K562 (cell line): Measurements from ENCODE around the gene LHX3. TPM values are rescaled to one million over a fixed set of nuclear protein-coding genes. Genes with fewer than 3 reads are reported as not detected.

Source experiments
- ATAC-seq: fragments of 200-7000 bp; cut with Tn5 transposase; 3 replicates; pipeline ENCODE4 v1.9.1; 2020; ENCODE audit warnings: moderate library complexity
- BruUV-seq: library from RNA; stranded (reverse); fragments of 400-500 nt; replicated peaks from 2 replicates; lab custom pipeline; 2021; lab: Mats Ljungman, UMichigan
- CTCF ChIA-PET: fragments of 300-600 bp; formaldehyde crosslinking; extraction: SDS; loops from one replicate; lab custom pipeline; 2021; ENCODE audit warnings: low intra/inter-chr PET ratio; lab: Yijun Ruan, JAX
- POLR2A ChIA-PET: fragments of 300-600, 350-650 bp; sonication (Branson Sonifier 250); formaldehyde crosslinking; extraction: SDS; loops from one replicate; lab custom pipeline; 2021; ENCODE audit warnings: antibody characterized with exemption, inconsistent platforms; lab: Yijun Ruan, JAX
- DNase-seq, 4 experiments: peaks; one replicate each; pipeline versions ENCODE4 v3.0.0 to v3.0.0-alpha.2; 2011 to 2018; ENCODE audit warnings: low spot score in 3 of 4, mixed read lengths in 3 of 4; ENCODE audit errors: extremely low read depth in 1 of 4
- FAIRE-seq: peaks from 2 replicates; lab custom pipeline; 2011; peaks lifted over from hg19 to GRCh38; lab: Jason Lieb, UNC
- H2AFZ ChIP-seq: 2 replicates; pipeline ENCODE4 v1.6.0; 2011; ENCODE audit warnings: low read depth, low read length, control low read depth, inconsistent platforms
- H3K27ac ChIP-seq: fragments of 200-600 bp; 3 replicates; pipeline ENCODE4 v1.8.0; 2011; ENCODE audit warnings: low read depth, mild to moderate bottlenecking, control low read depth, inconsistent platforms, low read length, moderate library complexity, mixed read lengths; ENCODE audit errors: extremely low read depth
- H3K27me3 ChIP-seq, 2 experiments: fragments of 300-600 bp in 1 of 2; 2 replicates in 1 of 2; 3 replicates in 1 of 2; pipeline versions ENCODE4 v1.6.0 to v1.8.0; 2011; ENCODE audit warnings: inconsistent platforms in 2 of 2, low read length in 2 of 2, mild to moderate bottlenecking in 1 of 2, mixed read lengths in 1 of 2, moderate library complexity in 1 of 2; ENCODE audit not compliant: control insufficient read depth in 2 of 2, insufficient read depth in 2 of 2
- H3K36me3 ChIP-seq: fragments of 300-600 bp; 3 replicates; pipeline ENCODE4 v1.8.0; 2011; ENCODE audit warnings: mild to moderate bottlenecking, low read length, inconsistent platforms; ENCODE audit not compliant: control insufficient read depth, insufficient read depth
- H3K4me1 ChIP-seq, 2 experiments: fragments of 200-600 bp in 1 of 2; replicated peaks in 1 of 2; 2 replicates in 1 of 2; 3 replicates in 1 of 2; pipeline versions ENCODE4 v1.5.1 to v1.8.0; 2011; ENCODE audit warnings: inconsistent platforms in 2 of 2, low read length in 2 of 2, mild to moderate bottlenecking in 1 of 2, mixed read lengths in 1 of 2, moderate library complexity in 1 of 2; ENCODE audit not compliant: control insufficient read depth in 2 of 2, insufficient read depth in 2 of 2
- H3K4me2 ChIP-seq: 2 replicates; pipeline ENCODE4 v1.6.1; 2011; ENCODE audit warnings: low read length, control low read depth, inconsistent platforms, mixed read lengths; ENCODE audit not compliant: insufficient read depth
- H3K4me3 ChIP-seq: fragments of 200-600 bp; sonication (generic), shearing (Covaris generic); 2 replicates; pipeline ENCODE4 v1.5.1; 2016; ENCODE audit warnings: control low read depth, inconsistent platforms
- H3K79me2 ChIP-seq: fragments of 200-600 bp; 3 replicates; pipeline ENCODE4 v1.8.0; 2011; ENCODE audit warnings: low read length, inconsistent platforms; ENCODE audit not compliant: control insufficient read depth, insufficient read depth
- H3K9ac ChIP-seq, 2 experiments: 2 replicates each; pipeline versions ENCODE4 v1.6.0 to v1.6.1; 2011; ENCODE audit warnings: low read depth in 2 of 2, low read length in 2 of 2, control low read depth in 1 of 2, inconsistent platforms in 1 of 2, mild to moderate bottlenecking in 1 of 2, mixed read lengths in 1 of 2; ENCODE audit not compliant: insufficient read depth in 1 of 2
- H3K9me1 ChIP-seq: one replicate; pipeline ENCODE4 v1.6.0; 2011; ENCODE audit warnings: inconsistent platforms, mild to moderate bottlenecking, low read length, moderate library complexity; ENCODE audit not compliant: control insufficient read depth, insufficient read depth
- H3K9me3 ChIP-seq: replicated peaks from 2 replicates; pipeline ENCODE4 v1.5.1; 2011; ENCODE audit warnings: low read depth, low read length, inconsistent platforms; ENCODE audit not compliant: control insufficient read depth, insufficient read depth
- H4K20me1 ChIP-seq: replicated peaks from 2 replicates; pipeline ENCODE4 v1.6.1; 2011; ENCODE audit warnings: low read length, inconsistent platforms, mixed read lengths; ENCODE audit not compliant: control insufficient read depth, insufficient read depth
- ATF4 ChIP-seq: fragments of 450-650 bp; formaldehyde crosslinking; IDR thresholded peaks from 2 replicates; pipeline ENCODE4 v1.4.0; 2022; ENCODE audit warnings: mild to moderate bottlenecking, moderate library complexity
- BRD9 ChIP-seq: fragments of 450-650 bp; IDR thresholded peaks from 2 replicates; pipeline ENCODE4 v1.6.1; 2018; ENCODE audit warnings: low read depth; ENCODE audit not compliant: partially characterized antibody
- CEBPG ChIP-seq, 3 experiments: fragments of 200-800 bp in 1 of 3; sonication (Bioruptor generic) in 1 of 3; sonication (generic) in 1 of 3; formaldehyde crosslinking in 1 of 3; IDR thresholded peaks in 2 of 3; conservative IDR thresholded peaks in 1 of 3; 2 replicates each; pipeline versions ENCODE4 v1.6.1 to v1.8.0; 2016 to 2022; ENCODE audit warnings: missing compliant biosample characterization in 2 of 3, missing genetic modification characterization in 2 of 3, mild to moderate bottlenecking in 1 of 3, missing genetic modification reagents in 1 of 3
- ETV6 ChIP-seq, 3 experiments: fragments of 150-350 bp in 1 of 3; sonication (generic) in 1 of 3; formaldehyde crosslinking in 1 of 3; IDR thresholded peaks; 2 replicates each; pipeline versions ENCODE4 v1.6.1 to v1.8.0; 2014 to 2022; ENCODE audit warnings: borderline replicate concordance in 2 of 3, low read depth in 2 of 3, antibody characterized with exemption in 1 of 3, low read length in 1 of 3, mild to moderate bottlenecking in 1 of 3, missing genetic modification reagents in 1 of 3
- FOXJ2 ChIP-seq: fragments of 200-800 bp; sonication (Bioruptor generic); IDR thresholded peaks from 2 replicates; pipeline ENCODE4 v1.6.1; 2016; ENCODE audit warnings: missing genetic modification characterization, missing compliant biosample characterization
- IRF2 ChIP-seq: sonication (generic); formaldehyde crosslinking; IDR thresholded peaks from 2 replicates; pipeline ENCODE4 v1.8.1; 2022; ENCODE audit warnings: mild to moderate bottlenecking, missing genetic modification reagents
- KAT8 ChIP-seq: fragments of 450-650 bp; IDR thresholded peaks from 2 replicates; pipeline ENCODE4 v1.6.1; 2016; ENCODE audit warnings: low read depth, mild to moderate bottlenecking
- SIN3A ChIP-seq, 2 experiments: fragments of 150-350 bp in 1 of 2; IDR thresholded peaks; 2 replicates each; pipeline ENCODE4 v1.6.1; 2011 to 2016; ENCODE audit warnings: borderline replicate concordance in 2 of 2, low read depth in 2 of 2, low read length in 2 of 2, mild to moderate bottlenecking in 2 of 2, moderate library complexity in 2 of 2; ENCODE audit not compliant: control insufficient read depth in 1 of 2
- SMARCA4 ChIP-seq: fragments of 450-650 bp; IDR thresholded peaks from 2 replicates; pipeline ENCODE4 v1.6.1; 2016
- SP2 ChIP-seq: IDR thresholded peaks from 2 replicates; pipeline ENCODE4 v1.6.1; 2011; ENCODE audit warnings: mild to moderate bottlenecking, low read depth, low read length, moderate library complexity; ENCODE audit not compliant: poor library complexity, severe bottlenecking; ENCODE audit errors: extremely low read depth
- ZBTB43 ChIP-seq: sonication (generic); formaldehyde crosslinking; IDR thresholded peaks from 2 replicates; pipeline ENCODE4 v1.8.0; 2023; ENCODE audit warnings: mild to moderate bottlenecking, missing genetic modification reagents
- ZNF583 ChIP-seq: fragments of 250-450 bp; sonication (Bioruptor Pico); IDR thresholded peaks from 2 replicates; pipeline ENCODE4 v1.4.0; 2020
- ZNF589 ChIP-seq: fragments of 200-800 bp; sonication (Bioruptor generic); IDR thresholded peaks from 2 replicates; pipeline ENCODE4 v1.6.1; 2016; ENCODE audit warnings: low read depth, missing genetic modification characterization, missing compliant biosample characterization
- WGBS: fragments of 100-300 bp; shearing (Covaris generic); methylation state at CpG from one replicate; pipeline ENCODE4 v1.1.6; 2016; ENCODE audit warnings: low coverage, mixed read lengths; ENCODE audit not compliant: insufficient coverage; ENCODE audit errors: missing lambda C conversion rate; 5-methylcytosine and 5-hydroxymethylcytosine counted together
- in situ Hi-C: fragments of 300-500 bp; cut with MboI; formaldehyde crosslinking; loops from 4 replicates; pipeline ENCODE4 v1.15.0; 2018; ENCODE audit warnings: inconsistent platforms, mixed read lengths
- intact Hi-C: fragments of 100-400 bp; cut with micrococcal nuclease; formaldehyde crosslinking; loops from 2 replicates; pipeline ENCODE4 v1.14.2; 2022
- polyA plus RNA-seq, 8 experiments: library from polyadenylated mRNA; depleted of rRNA in 4 of 8; stranded (reverse) in 5 of 8; unstranded in 3 of 8; fragments of >200 nt; fragmentation: Nextera tagmentation in 2 of 8; fragmentation: Illumina TruSeq in 1 of 8; extraction: Ambion mirVana in 2 of 8; extraction: Trizol in 1 of 8; gene quantifications; 2 replicates each; pipeline versions ENCODE4 v1.2.1 to v1.2.3, GENCODE V29; 2011 to 2014; ENCODE audit warnings: inconsistent platforms in 1 of 8, missing spikeins in 1 of 8
- total RNA-seq, 7 experiments: library from RNA; depleted of rRNA in 6 of 7; stranded (reverse); fragments of >200 nt in 6 of 7; fragmentation: Illumina TruSeq in 2 of 7; extraction: Trizol in 2 of 7; gene quantifications; 2 replicates each; pipeline versions ENCODE4 v1.2.1 to v1.2.3, GENCODE V29; 2011 to 2021; ENCODE audit warnings: low replicate concordance in 1 of 7
- TF ChIP-seq, protein P1 (sequence below): fragments of 250-450 bp; sonication (Bioruptor Pico); IDR thresholded peaks from 2 replicates; pipeline ENCODE4 v1.5.0; 2020; ENCODE audit warnings: mild to moderate bottlenecking, borderline replicate concordance

Gene LHX3
- total and polyA plus RNA-seq, 9 of the 15 experiments (the other 6 are each of a cell fraction or from before 2014, with no cell fraction given) = 0.09 TPM; not detected in 8

GRCh38 chr9:136191960-136192286 is 13.0 kb downstream of the LHX3 start (continued):
- TF ChIP-seq CEBPG (CRISPR knock-in tag; IDR thresholded peaks at IDR 0.05) (no peak), CEBPG (tag; conservative IDR thresholded peaks at IDR 0.05 in 1 of 2, IDR thresholded peaks at IDR 0.05 in 1 of 2) (no peak), BRD9 (peak; percentile 14), ZNF589 (0 out of 2 replicates have a peak, but pooled peaks have one; percentile 12), SMARCA4 (no peak), SP2 (no peak)
- TF ChIP-seq, protein P1, sequence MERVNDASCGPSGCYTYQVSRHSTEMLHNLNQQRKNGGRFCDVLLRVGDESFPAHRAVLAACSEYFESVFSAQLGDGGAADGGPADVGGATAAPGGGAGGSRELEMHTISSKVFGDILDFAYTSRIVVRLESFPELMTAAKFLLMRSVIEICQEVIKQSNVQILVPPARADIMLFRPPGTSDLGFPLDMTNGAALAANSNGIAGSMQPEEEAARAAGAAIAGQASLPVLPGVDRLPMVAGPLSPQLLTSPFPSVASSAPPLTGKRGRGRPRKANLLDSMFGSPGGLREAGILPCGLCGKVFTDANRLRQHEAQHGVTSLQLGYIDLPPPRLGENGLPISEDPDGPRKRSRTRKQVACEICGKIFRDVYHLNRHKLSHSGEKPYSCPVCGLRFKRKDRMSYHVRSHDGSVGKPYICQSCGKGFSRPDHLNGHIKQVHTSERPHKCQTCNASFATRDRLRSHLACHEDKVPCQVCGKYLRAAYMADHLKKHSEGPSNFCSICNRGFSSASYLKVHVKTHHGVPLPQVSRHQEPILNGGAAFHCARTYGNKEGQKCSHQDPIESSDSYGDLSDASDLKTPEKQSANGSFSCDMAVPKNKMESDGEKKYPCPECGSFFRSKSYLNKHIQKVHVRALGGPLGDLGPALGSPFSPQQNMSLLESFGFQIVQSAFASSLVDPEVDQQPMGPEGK (CRISPR knock-in tag) = no peak

- no peaks in the 10 kb centered on the region; the same call in 1 of the 2 replicates for H4K20me1 ChIP-seq
- WGBS = 55% methylated on average over 27 of the region's 30 CpGs
- no peak overlapping the region; a peak in 1 of 4 replicates for H3K9ac ChIP-seq
- peaks cover 28 to 55% of the 10 kb centered on the region in 2 experiments for H3K4me1 ChIP-seq
- H2AFZ ChIP-seq = no peak overlapping the region
- no peak overlapping the region for H3K4me3 ChIP-seq
- no peaks in the 10 kb centered on the region for H3K9me1 ChIP-seq
- intact Hi-C loops = no loop called here
- CTCF ChIA-PET = no interaction called here
- no peaks in the 10 kb centered on the region for H3K36me3 ChIP-seq
- DNase-seq = peak in 1 of 4 experiments; percentile 19
- no TSS peak for BruUV-seq
- in situ Hi-C loops = no loop called here
- no peaks in the 10 kb centered on the region for H3K79me2 ChIP-seq
- H3K9me3 ChIP-seq = no peaks in the 10 kb centered on the region
- POLR2A ChIA-PET = interaction anchor here (0.6 to 1.3 kb wide), 2 partner anchors 15 to 40 kb away, joined by 3 to 5 read pairs; no protein-coding TSS in a partner anchor
- no peak overlapping the region for H3K4me2 ChIP-seq
- peaks cover 4 to 30% of the 10 kb centered on the region in 2 experiments; a peak in 4 of 5 replicates for H3K27me3 ChIP-seq
- FAIRE-seq = no peak
- ATAC-seq = peak; percentile 64
- H3K27ac ChIP-seq = no peak overlapping the region
- TF ChIP-seq SIN3A (IDR thresholded peaks at IDR 0.05; ENCODE audit: borderline replicate concordance in 2 of 2, control insufficient read depth in 1 of 2, low read depth in 2 of 2, low read length in 2 of 2) (no peak), ZNF583 (CRISPR knock-in tag) (no peak), IRF2 (CRISPR knock-in tag) (no peak), KAT8 (no peak), ETV6 (IDR thresholded peaks at IDR 0.05; ENCODE audit: borderline replicate concordance in 1 of 2, low read depth in 2 of 2, low read length in 1 of 2) (no peak), ETV6 (CRISPR knock-in tag; IDR thresholded peaks at IDR 0.05; ENCODE audit: borderline replicate concordance) (no peak), ATF4 (CRISPR knock-in tag) (peak; percentile 93), CEBPG (CRISPR knock-in tag; IDR thresholded peaks at IDR 0.05) (peak; percentile 95), CEBPG (tag; conservative IDR thresholded peaks at IDR 0.05 in 1 of 2, IDR thresholded peaks at IDR 0.05 in 1 of 2) (peak; percentile 34 to 86; a peak in 3 of 4 replicates), ZBTB43 (no peak), FOXJ2 (no peak)
Observed at GRCh38 chr9:136191099-136191959, 13.6 kb downstream of the LHX3 start.
